Chondrocyte (in vitro differentiated cells): ENCODE results near the gene ST3GAL6. TPM values are rescaled to one million over a fixed set of nuclear protein-coding genes. Genes with fewer than 3 reads are reported as not detected.

Experiments
- DNase-seq: peaks from one replicate; pipeline ENCODE4 v3.0.0; 2021; ENCODE audit warnings: mixed read lengths, low spot score
- H3K27ac Mint-ChIP-seq: one replicate; pipeline ENCODE4 v1.8.0; 2021; ENCODE audit warnings: mild to moderate bottlenecking, moderate library complexity, mixed read lengths; ENCODE audit not compliant: unreplicated experiment
- H3K27me3 Mint-ChIP-seq: 2 replicates; pipeline ENCODE4 v1.8.0; 2021; ENCODE audit warnings: low read depth, mixed read lengths
- H3K36me3 Mint-ChIP-seq: 2 replicates; pipeline ENCODE4 v1.8.0; 2021; ENCODE audit warnings: low read depth, mixed read lengths
- H3K4me1 Mint-ChIP-seq: 2 replicates; pipeline ENCODE4 v1.8.0; 2021; ENCODE audit warnings: low read depth, mild to moderate bottlenecking, mixed read lengths
- H3K4me3 Mint-ChIP-seq: one replicate; pipeline ENCODE4 v1.8.0; 2021; ENCODE audit warnings: mild to moderate bottlenecking, moderate library complexity, mixed read lengths; ENCODE audit not compliant: unreplicated experiment
- H3K9me3 Mint-ChIP-seq: 2 replicates; pipeline ENCODE4 v1.8.0; 2021; ENCODE audit warnings: low read depth, mixed read lengths
- CTCF ChIP-seq: fragments of 200-600 bp; sonication (generic); IDR thresholded peaks from 2 replicates; pipeline ENCODE4 v1.5.0; 2021; ENCODE audit warnings: antibody characterized with exemption, mild to moderate bottlenecking, moderate library complexity
- total RNA-seq: library from RNA; stranded (reverse); gene quantifications from 3 replicates; pipeline ENCODE4 v1.2.1, GENCODE V29; 2021

ST3GAL6 gene
- total RNA-seq, 1 donor from 2014 or later: 0.32 TPM

- Mint-ChIP-seq H3K27ac (no peak overlapping the region), H3K4me3 (no peak overlapping the region), H3K4me1 (peaks cover 51% of the 10 kb centered on the region), H3K27me3 (no peaks in the 10 kb centered on the region), H3K9me3 (no peaks in the 10 kb centered on the region), H3K36me3 (no peaks in the 10 kb centered on the region)
- no peak for DNase-seq
- TF ChIP-seq CTCF: no peak
These were observed 19.8 kb downstream of the ST3GAL6 start for GRCh38 chr3:98782824-98783500.

- Mint-ChIP-seq H3K9me3 (no peaks in the 10 kb centered on the region), H3K4me3 (no peak overlapping the region), H3K4me1 (peaks cover 46% of the 10 kb centered on the region), H3K27me3 (no peaks in the 10 kb centered on the region), H3K27ac (no peak overlapping the region), H3K36me3 (no peaks in the 10 kb centered on the region)
- no peak for DNase-seq
- no peak for TF ChIP-seq CTCF
These were observed 20.9 kb downstream of the ST3GAL6 start for GRCh38 chr3:98784042-98784441.

- H3K9me3 Mint-ChIP-seq: no peaks in the 10 kb centered on the region
- no peaks in the 10 kb centered on the region for H3K27me3 Mint-ChIP-seq
- H3K36me3 Mint-ChIP-seq: no peaks in the 10 kb centered on the region
- no peak for DNase-seq
- H3K4me3 Mint-ChIP-seq: no peak overlapping the region
- TF ChIP-seq CTCF: no peak
- peaks cover 37% of the 10 kb centered on the region for H3K4me1 Mint-ChIP-seq
- H3K27ac Mint-ChIP-seq: peak overlapping the region; percentile 38
These were observed 21.8 kb downstream of the ST3GAL6 start for GRCh38 chr3:98784666-98785600.

GRCh38 chr3:98786364-98787006 is 23.3 kb downstream of the ST3GAL6 start:
- H3K4me1 Mint-ChIP-seq: peaks cover 34% of the 10 kb centered on the region
- no peak for DNase-seq

More at GRCh38 chr3:98786364-98787006, 23.3 kb downstream of the ST3GAL6 start:
- no peak for TF ChIP-seq CTCF
- Mint-ChIP-seq H3K9me3 (no peaks in the 10 kb centered on the region), H3K27ac (no peak overlapping the region), H3K4me3 (no peak overlapping the region), H3K27me3 (no peaks in the 10 kb centered on the region), H3K36me3 (no peaks in the 10 kb centered on the region)
